GM12875 (cell line): Measurements from ENCODE around the gene TWIST1.

Experiments
- H3K4me3 ChIP-seq: one replicate; pipeline ENCODE4 v1.5.1; 2011; ENCODE audit warnings: low read depth, low read length, control low read depth
- CTCF ChIP-seq: IDR thresholded peaks from 2 replicates; pipeline ENCODE4 v1.5.1; 2011; ENCODE audit warnings: low read depth, mild to moderate bottlenecking, control low read depth, inconsistent platforms, low read length, moderate library complexity, borderline replicate concordance; ENCODE audit not compliant: insufficient read depth

Gene TWIST1

GRCh38 chr7:19139706-19140327 is 22.4 kb upstream of the TWIST1 start:
- H3K4me3 ChIP-seq, result no peak overlapping the region
- TF ChIP-seq CTCF, result no peak

- no peak for TF ChIP-seq CTCF
These were observed 16.4 kb upstream of the TWIST1 start for GRCh38 chr7:19133886-19134285.

GRCh38 chr7:19133390-19133789 is 16.0 kb upstream of the TWIST1 start:
- H3K4me3 ChIP-seq, result no peak overlapping the region
- TF ChIP-seq CTCF, result no peak

More at GRCh38 chr7:19133886-19134285, 16.4 kb upstream of the TWIST1 start:
- no peak overlapping the region for H3K4me3 ChIP-seq

- TF ChIP-seq CTCF, result no peak
- no peak overlapping the region for H3K4me3 ChIP-seq
These were observed 11.4 kb upstream of the TWIST1 start for GRCh38 chr7:19128856-19129255.

GRCh38 chr7:19121977-19122588 is 4.6 kb upstream of the TWIST1 start:
- TF ChIP-seq CTCF, result peak; percentile 31; the same call in 1 of the 2 replicates
- H3K4me3 ChIP-seq, result no peak overlapping the region

- TF ChIP-seq CTCF, result no peak
- no peak overlapping the region for H3K4me3 ChIP-seq
These were observed 2.5 kb upstream of the TWIST1 start for GRCh38 chr7:19119870-19120486.

GRCh38 chr7:19119372-19119771 is 1.9 kb upstream of the TWIST1 start:
- TF ChIP-seq CTCF, result no peak
- H3K4me3 ChIP-seq, result no peak overlapping the region
